ELR (cell line): Measurements from ENCODE around the gene ZNF624.

Source experiments
- DNase-seq: peaks from one replicate; pipeline ENCODE4 v3.0.0-alpha.2; 2015; ENCODE audit warnings: low read depth

The ZNF624 gene

GRCh38 chr17:16593356-16594102 lies 60.1 kb downstream of the ZNF624 start:
- no peak for DNase-seq

GRCh38 chr17:16589097-16589969 lies 64.3 kb downstream of the ZNF624 start:
- DNase-seq, result peak; percentile 88

GRCh38 chr17:16585796-16586195 lies 67.9 kb downstream of the ZNF624 start:
- DNase-seq, result no peak

- DNase-seq, result peak; percentile 91
These were observed 69.2 kb downstream of the ZNF624 start for GRCh38 chr17:16584273-16584995.

- no peak for DNase-seq
These were observed 69.9 kb downstream of the ZNF624 start for GRCh38 chr17:16583781-16584180.

- DNase-seq, result no peak
These were observed 80.2 kb downstream of the ZNF624 start for GRCh38 chr17:16573466-16573865.
